Skin epidermis (tissue), 12 donors: ENCODE measurements around the gene SNAI1.
"Not testable (repeated sequence)": the region's sequence is repeated elsewhere in the genome, so short reads cannot be mapped to it uniquely, and the experiment has no call there.

Source experiments
- H3K27ac ChIP-seq, 21 experiments: fragments of 200-600 bp; sonication (generic) in 11 of 21; one replicate each; pipeline ENCODE4 v1.5.0; 2020; ENCODE audit warnings: mild to moderate bottlenecking in 3 of 21, inconsistent platforms in 2 of 21, moderate library complexity in 2 of 21
- H3K4me3 ChIP-seq, 7 experiments: fragments of 200-600 bp; sonication (generic) in 2 of 7; one replicate each; pipeline ENCODE4 v1.5.0; 2020; ENCODE audit warnings: inconsistent platforms in 2 of 7, mild to moderate bottlenecking in 2 of 7, moderate library complexity in 1 of 7

Gene SNAI1

DNA sequence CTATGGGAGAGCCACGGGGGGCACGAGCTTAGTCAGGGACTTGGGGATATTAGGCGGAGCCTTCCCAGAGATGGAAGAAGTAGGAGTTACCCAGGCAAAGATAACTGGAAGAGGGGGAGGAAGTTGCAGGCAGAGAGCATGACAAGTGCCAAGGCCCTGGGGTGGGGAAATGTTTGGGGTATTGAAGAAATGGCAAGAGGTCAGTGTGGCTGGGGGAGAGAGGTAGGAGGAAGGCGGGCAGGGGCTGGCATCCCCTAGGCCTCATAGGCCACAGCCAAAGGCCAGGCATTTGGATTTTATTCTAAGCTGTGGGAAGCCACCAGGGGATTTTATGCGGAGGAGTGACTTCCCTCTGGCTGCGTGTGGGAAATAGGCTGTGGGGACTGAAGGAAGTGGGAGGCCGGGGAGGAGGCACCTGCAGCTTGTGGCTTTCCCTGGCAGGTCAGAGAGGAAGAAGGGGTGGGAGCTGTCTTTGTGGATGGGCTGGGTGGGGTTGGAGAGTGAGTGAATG is 22.7 kb downstream of the SNAI1 start:
- Histone ChIP-seq H3K27ac (peak overlapping the region in 1 of 21 experiments; percentile 42), H3K4me3 (no peak overlapping the region)

DNA sequence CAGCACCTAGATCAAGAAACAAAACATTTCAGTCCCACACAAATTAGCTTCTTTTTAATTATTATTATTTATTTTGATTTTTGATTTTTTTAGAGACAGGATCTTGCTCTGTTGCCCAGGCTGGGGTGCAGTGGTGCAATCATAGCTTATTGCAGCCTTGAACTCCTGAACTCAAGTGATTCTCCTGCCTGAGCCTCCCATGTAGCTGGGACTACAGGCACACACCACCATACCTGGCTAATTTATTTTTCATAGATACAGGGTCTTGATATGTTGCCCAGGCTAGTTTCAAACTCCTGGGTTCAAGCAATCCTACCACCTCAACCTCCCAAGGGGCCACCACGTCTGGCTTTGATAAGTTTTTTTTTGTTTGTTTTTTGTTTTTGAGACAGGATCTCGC is 24.6 kb downstream of the SNAI1 start:
- no peak overlapping the region for H3K27ac ChIP-seq
- no peak overlapping the region for H3K4me3 ChIP-seq

- Histone ChIP-seq H3K4me3 (no peak overlapping the region), H3K27ac (no peak overlapping the region)
These were observed 25.2 kb downstream of the SNAI1 start for GRCh38 chr20:50008007-50008406.

DNA sequence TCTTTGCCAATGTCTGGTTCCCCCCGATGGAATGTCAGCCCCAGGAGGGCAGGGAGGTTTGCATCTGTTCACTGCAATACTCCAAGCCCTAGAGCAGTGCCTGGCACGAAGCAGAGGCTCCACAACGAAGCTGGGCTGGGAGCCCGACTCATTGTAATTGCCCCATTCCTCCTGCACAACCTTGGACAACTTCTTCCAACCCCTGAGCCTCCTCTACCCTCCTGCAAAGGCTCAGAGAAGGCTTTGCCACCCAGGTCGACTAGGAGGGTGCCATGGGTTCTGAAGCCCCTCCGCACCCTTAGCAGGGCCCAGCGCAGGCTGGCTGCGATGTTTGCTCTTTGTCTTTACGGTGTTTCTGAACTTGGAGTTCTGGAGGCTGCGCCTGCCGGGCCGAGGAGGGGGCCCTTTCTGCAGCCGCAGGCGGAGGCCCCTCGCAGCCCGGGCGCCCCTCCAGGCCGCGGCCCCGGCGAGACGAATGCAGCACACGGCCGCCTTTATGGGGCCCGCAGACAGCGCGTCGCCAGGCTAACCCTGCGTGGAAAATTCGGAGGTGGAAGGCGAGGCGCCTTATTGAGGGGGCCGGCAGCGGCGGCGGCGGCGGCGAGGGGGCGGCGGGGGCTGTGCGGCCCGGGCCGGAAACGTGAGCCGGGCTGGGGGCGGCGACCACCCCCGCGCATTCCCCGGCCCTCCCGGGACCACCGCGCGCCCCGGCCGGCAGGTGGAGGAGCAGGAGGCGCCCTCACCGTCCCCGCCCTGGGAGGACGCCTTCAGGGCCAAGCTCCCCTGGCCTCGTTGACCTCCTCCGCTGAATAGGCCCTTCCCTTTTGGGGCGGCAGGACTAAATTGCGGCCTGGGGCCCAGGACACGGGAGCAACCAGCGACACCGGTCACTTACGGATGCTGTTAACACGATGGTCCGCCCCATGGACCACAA is 27.0 kb downstream of the SNAI1 start:
- Histone ChIP-seq H3K27ac (no peak overlapping the region), H3K4me3 (no peak overlapping the region)

- H3K27ac ChIP-seq, H3K4me3 ChIP-seq: not testable (repeated sequence)
These were observed 28.8 kb downstream of the SNAI1 start for GRCh38 chr20:50011597-50011996.

GRCh38 chr20:50012282-50013263 is 29.8 kb downstream of the SNAI1 start:
- no peak overlapping the region for H3K27ac ChIP-seq
- no peak overlapping the region for H3K4me3 ChIP-seq

DNA sequence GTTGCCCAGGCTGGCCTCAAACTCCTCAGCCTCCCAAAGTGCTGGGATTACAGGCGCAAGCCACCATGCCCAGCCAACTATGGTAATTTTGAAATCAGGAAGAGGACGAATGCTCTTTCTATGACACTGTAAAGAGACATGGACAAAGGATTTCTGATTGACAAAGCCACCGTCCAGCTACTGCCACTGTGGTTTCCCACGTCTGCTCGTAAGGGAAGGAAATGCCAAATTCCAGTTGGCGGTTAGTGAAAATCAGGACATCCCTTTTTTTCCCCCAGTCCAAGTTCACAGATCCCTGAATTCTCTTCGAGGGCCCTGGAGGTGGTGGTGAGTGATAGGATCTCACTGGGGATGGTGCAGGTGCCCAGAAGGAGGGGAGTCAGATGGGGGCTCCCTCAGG is 31.2 kb downstream of the SNAI1 start:
- Histone ChIP-seq H3K27ac (no peak overlapping the region), H3K4me3 (no peak overlapping the region)

DNA sequence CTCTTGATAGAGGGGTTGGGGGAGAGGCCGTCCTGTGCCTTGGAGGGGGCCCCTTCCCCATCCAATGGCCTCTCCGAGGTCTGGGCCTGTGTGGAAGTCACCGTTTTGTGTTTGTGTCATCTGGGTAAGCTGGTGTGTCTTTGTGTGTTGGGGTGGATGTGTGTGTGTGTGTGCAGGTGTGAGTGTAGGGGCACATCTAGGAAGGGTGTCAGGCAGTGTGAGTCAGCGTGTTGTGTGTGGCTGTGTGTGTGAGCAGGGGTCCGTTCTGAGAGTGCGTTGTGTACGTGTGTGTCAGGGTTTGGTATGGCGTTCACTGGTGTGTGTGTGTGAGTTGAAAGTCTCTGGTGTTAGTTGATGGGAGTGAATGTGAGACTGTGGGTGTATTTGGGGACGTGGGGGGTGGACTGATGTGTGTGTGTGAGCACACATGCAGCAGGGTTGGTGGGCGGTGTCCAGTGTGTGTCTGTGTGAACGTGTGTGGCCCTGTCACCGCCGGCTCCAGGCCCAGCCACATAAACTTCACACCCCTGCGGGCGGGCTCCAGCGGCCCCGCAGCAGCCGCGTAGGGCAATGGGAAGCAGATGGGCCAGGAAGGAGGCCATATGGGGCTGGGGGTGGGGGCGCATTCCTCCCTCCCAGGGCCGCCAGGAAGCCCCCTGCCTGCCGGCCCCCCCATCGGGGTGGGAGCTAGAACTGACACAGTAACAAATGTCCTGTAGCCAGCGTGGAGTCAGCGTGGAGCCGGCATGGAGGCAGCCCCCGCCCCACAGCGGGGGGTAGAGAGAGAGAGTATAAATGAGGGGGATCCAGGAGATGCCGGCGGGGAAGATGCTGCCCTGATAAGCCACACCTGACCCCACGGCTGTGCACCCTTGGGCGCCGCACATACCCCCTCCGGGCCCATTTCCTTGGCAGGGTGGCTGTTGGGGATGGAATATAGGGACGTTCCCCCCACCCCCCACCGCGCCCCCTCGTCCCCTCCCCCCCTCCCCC is 32.1 kb downstream of the SNAI1 start:
- Histone ChIP-seq H3K4me3 (no peak overlapping the region), H3K27ac (peak overlapping the region in 1 of 21 experiments; percentile 24)

DNA sequence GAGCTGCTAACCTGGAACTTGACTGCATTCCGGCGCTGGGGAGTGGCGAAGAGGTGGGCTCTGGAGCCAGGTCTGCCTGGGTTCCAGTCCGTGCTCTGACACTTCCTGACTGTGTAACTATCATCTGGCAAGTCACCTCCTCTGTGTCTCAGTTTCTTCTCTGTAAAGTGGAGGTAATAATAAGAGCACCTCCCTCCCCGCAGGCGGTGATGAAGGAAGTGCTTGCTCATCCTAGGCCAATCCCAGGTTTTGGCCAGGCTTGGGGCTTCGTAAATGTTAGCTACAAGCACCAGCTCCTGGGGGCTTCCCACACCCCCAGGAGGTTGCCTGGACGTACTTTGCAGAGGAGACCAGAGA is 32.8 kb downstream of the SNAI1 start:
- no peak overlapping the region for H3K4me3 ChIP-seq
- peak overlapping the region in 2 of 21 experiments; percentile 34 to 54 for H3K27ac ChIP-seq

- H3K27ac ChIP-seq = peak overlapping the region in 4 of 21 experiments; percentile 6 to 54 (median 32)
- no peak overlapping the region for H3K4me3 ChIP-seq
These were observed 33.4 kb downstream of the SNAI1 start for GRCh38 chr20:50015993-50016770.

DNA sequence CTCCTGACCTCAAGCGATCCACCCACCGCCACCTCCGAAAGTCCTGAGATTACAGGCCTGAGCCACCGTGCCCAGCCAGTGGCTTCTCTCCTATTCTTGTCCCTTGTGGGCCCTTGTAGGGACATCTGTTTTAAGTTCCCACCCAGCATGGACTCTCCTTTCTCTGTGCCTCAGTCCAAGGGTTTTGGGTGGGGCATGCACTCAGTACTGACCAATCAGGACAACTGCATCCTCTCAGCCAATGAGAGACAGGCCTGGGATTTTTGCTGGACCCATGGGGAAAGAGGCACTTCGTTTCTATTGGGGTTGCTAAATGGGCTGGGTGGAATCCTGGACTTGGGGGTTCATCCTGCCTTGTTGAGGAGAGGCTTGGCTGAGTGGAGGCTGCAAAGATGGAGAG is 34.4 kb downstream of the SNAI1 start:
- Histone ChIP-seq H3K27ac (peak overlapping the region in 4 of 21 experiments; percentile 1 to 58 (median 12)), H3K4me3 (no peak overlapping the region)

DNA sequence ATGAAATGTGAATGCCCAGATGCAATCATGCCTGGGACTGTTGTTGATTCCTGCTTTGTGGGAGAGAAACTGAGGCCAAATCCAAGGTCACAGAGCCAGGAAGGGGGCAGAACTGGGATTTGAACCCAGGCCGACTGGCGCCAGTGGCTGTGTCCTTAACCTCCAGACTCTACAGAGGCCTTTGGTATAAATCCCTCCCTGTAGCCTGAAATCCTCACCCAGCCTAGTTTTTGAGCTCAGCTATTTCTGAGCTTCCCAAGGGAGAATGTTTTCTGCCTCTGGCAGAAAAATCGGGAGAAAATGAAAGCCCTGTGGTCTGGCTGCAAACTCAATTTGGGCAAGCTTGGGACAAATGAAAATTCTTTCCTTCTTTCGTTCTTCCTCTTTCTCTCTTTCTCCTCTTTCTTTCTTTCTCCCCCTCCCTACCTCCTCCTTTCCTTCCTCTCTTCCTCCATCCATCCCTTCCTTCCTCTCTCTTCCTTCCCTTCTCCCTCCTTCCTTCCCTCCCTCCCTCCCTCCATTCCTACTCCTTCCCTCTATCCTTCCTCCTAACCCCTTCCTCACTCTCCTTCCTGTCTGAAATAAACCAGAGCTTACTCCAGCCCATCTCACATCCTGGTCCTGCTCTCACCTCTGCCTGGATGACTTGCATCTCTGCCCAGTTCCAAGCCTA is 34.9 kb downstream of the SNAI1 start:
- no peak overlapping the region for H3K4me3 ChIP-seq
- H3K27ac ChIP-seq = peak overlapping the region in 5 of 21 experiments; percentile 1 to 58 (median 9)

GRCh38 chr20:50019466-50020256 is 36.9 kb downstream of the SNAI1 start:
- no peak overlapping the region for H3K4me3 ChIP-seq
- H3K27ac ChIP-seq = peak overlapping the region in 7 of 21 experiments; percentile 2 to 58 (median 38)

- peak overlapping the region in 8 of 21 experiments; percentile 2 to 58 (median 30) for H3K27ac ChIP-seq
- H3K4me3 ChIP-seq = no peak overlapping the region
These were observed 37.5 kb downstream of the SNAI1 start for GRCh38 chr20:50020288-50020687.

DNA sequence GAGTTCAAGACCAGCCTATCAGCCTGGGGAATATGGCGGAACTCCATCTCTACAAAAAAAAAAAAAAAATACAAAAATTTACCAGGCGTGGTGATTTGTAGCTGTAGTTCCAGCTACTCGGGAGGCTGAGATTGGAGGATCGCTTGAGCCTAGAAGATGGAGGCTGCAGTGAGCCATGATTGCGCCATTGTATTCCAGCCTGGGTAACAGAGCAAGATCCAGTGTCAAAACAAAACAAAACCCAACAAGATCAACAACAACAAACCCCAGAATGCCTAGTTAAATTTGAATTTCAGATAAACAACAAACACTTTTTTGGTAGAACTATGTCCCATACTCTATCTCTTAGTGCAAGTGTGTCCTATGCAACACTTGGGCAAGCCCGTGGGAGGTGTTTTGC is 39.9 kb downstream of the SNAI1 start:
- no peak overlapping the region for H3K27ac ChIP-seq
- no peak overlapping the region for H3K4me3 ChIP-seq

DNA sequence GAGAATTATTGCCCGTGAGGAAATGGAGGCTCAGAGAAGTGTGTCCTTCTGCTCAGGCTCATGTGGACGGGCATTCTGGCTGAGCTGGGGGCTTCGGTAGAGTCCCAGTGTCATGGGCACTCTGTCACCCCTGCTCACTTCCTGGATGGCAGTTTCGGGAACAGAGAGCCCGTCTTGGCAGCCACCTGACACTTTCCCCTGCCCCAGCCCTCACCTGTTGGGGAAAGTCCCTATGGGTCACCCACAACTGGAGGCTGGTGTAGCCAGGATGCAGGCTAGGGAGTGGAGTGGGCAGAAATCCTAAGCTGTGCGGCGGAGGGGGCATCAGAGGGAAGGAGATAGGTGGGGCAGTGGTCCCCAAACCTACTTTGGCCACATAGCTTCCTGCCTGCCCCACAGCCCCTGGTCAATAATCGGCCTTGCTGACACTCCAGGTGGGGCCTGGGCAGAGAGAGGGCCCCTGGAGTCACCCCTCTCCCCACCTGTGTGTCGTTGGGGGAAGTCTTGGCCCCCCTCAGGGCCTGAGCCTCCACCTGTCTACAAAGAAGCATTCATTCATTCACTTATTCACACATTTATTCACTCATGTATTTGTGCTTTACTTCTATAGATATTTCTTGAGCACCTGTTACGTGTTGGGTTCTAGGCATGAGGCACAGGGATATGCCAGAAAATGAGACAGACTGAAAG is 40.5 kb downstream of the SNAI1 start:
- Histone ChIP-seq H3K27ac (no peak overlapping the region), H3K4me3 (no peak overlapping the region)
